HG03039 (cell line): ENCODE data around the gene MATK.
"Not testable (repeated sequence)": the region's sequence is repeated elsewhere in the genome, so short reads cannot be mapped to it uniquely, and the experiment has no call there.

Experiments used
- ATAC-seq: cut with Tn5 transposase; IDR thresholded peaks from one replicate; pipeline ENCODE4 v1.9.1; 2021; ENCODE audit warnings: mild to moderate bottlenecking, moderate library complexity; ENCODE audit not compliant: unreplicated experiment

The MATK gene

GRCh38 chr19:3816566-3817218 is 30.5 kb upstream of the MATK start:
- no peak for ATAC-seq

GRCh38 chr19:3816148-3816547 is 30.0 kb upstream of the MATK start:
- ATAC-seq = not testable (repeated sequence)

GRCh38 chr19:3814648-3815047 is 28.5 kb upstream of the MATK start:
- ATAC-seq = no peak

GRCh38 chr19:3813473-3814392 is 27.6 kb upstream of the MATK start:
- no peak for ATAC-seq

- ATAC-seq = no peak
Measured at GRCh38 chr19:3810708-3811355, 24.7 kb upstream of the MATK start.

GRCh38 chr19:3809881-3810707 is 23.9 kb upstream of the MATK start:
- ATAC-seq = no peak

GRCh38 chr19:3808420-3809143 is 22.4 kb upstream of the MATK start:
- no peak for ATAC-seq

GRCh38 chr19:3807574-3808354 is 21.6 kb upstream of the MATK start:
- no peak for ATAC-seq

- ATAC-seq = no peak
Measured at GRCh38 chr19:3807131-3807480, 20.9 kb upstream of the MATK start.

- no peak for ATAC-seq
Measured at GRCh38 chr19:3805859-3806258, 19.7 kb upstream of the MATK start.

- ATAC-seq = no peak
Measured at GRCh38 chr19:3804429-3804828, 18.2 kb upstream of the MATK start.

GRCh38 chr19:3803986-3804385 is 17.8 kb upstream of the MATK start:
- no peak for ATAC-seq

GRCh38 chr19:3803114-3803888 is 17.1 kb upstream of the MATK start:
- ATAC-seq = no peak

- ATAC-seq = no peak
Measured at GRCh38 chr19:3801412-3802096, 15.4 kb upstream of the MATK start.

- ATAC-seq = no peak
Measured at GRCh38 chr19:3800996-3801395, 14.8 kb upstream of the MATK start.

GRCh38 chr19:3798137-3798536 is 12.0 kb upstream of the MATK start:
- no peak for ATAC-seq

GRCh38 chr19:3796358-3796757 is 10.2 kb upstream of the MATK start:
- no peak for ATAC-seq

GRCh38 chr19:3793799-3794198 is 7.6 kb upstream of the MATK start:
- ATAC-seq = no peak
